A172 (cell line): ENCODE data around the gene AMBRA1. TPM values are rescaled to one million over a fixed set of nuclear protein-coding genes. Genes with fewer than 3 reads are reported as not detected.

Source experiments
- DNase-seq: peaks from one replicate; pipeline ENCODE4 v3.0.0-alpha.2; 2015; ENCODE audit warnings: low spot score
- total RNA-seq: library from RNA; depleted of rRNA; stranded (reverse); fragments of >200 nt; shearing (Covaris generic); gene quantifications from 2 replicates; pipeline ENCODE4 v1.2.3, GENCODE V29; 2014

Gene AMBRA1
- total RNA-seq, 1 experiment from 2014 or later = 44.3 TPM

DNA sequence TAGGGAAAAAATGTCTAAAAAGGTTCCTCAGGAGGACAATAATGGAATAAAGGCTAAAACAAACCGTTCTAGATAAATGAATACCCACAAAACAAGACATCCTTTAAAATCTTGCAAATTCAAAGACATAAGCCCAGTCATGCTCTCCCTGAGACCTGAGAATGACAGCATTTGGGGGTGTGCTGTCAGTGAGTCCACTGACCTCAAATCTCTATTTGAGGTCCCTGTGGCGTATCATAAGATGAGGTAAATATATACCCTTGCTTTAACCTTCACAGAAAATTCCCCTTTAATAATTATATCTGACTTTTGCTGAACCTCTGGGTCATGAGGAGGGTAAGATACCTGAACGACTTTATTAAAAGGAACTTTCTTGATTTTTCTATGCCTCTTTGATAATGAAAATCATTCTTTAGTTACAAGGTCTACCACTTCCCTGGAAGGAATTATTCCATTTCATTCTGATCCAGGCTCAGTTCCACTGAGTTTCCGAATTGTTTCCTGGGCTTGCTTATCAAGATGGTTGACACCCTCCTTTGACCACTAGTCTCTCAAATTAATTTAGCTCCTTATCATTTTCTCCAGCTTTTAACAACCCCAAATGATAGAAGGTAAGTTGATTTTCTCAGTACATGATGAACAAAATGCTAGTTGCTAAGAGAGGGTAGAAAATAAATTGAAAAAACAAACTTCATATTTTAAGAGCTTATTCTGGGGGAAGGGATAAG, 148.5 kb downstream of the AMBRA1 start:
- DNase-seq = no peak

GRCh38 chr11:46444305-46444704, 149.5 kb downstream of the AMBRA1 start:
- no peak for DNase-seq

GRCh38 chr11:46438211-46438610, 155.6 kb downstream of the AMBRA1 start:
- DNase-seq = no peak

GRCh38 chr11:46437122-46437689, 156.6 kb downstream of the AMBRA1 start:
- DNase-seq = no peak

DNA sequence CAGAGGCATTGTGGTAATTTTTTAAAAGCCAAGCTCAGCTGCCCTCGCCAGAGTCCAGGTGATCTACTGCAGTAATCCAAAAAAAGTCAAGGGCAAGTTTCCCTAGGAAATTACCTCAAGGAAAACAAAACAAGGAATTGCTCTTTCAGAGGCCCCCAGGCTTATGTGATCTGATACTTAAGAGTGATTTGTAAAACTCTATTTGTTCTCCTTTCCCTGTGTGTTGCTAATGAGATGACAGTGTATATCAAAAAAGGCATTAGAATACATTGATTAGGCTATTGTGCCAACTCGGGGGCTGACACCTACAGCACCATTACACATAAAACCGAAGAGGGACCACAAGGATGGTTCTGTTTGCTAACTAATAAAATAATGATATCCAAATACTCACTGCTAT, 157.7 kb downstream of the AMBRA1 start:
- no peak for DNase-seq

DNA sequence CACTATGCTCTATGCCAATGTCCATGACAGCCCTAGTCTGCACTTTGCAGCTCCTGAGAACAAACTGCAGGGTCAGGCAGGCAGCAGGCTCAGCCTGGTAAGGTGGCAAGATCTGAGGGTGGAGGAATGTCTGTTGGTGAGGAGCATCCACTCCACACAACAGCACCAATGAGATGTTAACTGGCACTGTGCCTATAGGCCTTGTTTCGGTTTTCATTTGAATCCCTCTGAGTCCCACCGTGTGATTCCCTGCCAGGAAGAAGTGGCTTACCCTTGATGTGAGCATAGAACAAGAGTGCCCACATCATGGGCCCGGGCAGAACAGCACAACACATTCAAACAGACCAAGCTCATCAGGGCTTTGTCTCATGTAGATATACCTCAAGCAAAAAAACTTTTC, 158.1 kb downstream of the AMBRA1 start:
- no peak for DNase-seq

- no peak for DNase-seq
These were observed 162.6 kb downstream of the AMBRA1 start for GRCh38 chr11:46431211-46431610.

DNA sequence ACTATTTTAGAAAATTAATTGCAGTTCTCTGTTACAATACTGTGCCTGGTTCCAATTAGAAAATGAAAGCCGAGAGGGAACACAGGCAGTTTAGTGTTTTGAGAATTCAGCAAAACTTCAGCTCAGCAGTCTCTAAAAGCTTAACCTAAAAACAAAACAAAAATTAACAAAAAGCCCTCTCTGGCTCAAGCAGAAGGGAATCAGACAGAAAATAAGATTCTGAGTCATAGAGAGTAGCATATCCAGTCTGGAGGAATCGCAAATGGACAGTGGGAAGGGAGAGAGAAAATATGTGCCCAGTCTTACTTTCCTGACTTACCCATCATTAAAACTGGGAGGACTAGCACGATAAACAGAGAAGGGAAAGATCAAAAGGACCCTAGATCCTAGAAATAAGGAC, 164.1 kb downstream of the AMBRA1 start:
- no peak for DNase-seq

DNA sequence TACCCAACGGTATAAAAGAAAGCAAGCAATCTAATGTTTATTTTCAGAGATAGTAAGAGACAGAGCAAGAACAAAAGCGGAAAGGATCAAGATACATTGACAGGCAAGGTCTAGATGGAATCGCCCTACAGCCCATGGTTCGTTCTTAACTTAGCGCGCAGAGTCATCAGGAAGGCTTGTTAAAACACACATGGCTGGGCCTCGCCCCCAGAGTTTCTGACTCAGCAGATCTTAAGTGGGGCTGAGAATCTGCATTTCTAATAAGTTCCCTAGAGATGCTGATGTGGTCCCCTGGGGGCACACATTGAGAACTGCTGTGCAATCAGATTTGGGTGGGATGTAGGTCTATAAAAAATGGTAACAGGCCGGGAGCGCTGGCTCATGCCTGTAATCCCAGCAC, 166.5 kb downstream of the AMBRA1 start:
- DNase-seq = no peak

- DNase-seq = no peak
These were observed 167.4 kb downstream of the AMBRA1 start for GRCh38 chr11:46426233-46426991.

GRCh38 chr11:46422588-46422987, 171.2 kb downstream of the AMBRA1 start:
- DNase-seq = no peak

GRCh38 chr11:46421257-46421880, 172.5 kb downstream of the AMBRA1 start:
- DNase-seq = no peak

DNA sequence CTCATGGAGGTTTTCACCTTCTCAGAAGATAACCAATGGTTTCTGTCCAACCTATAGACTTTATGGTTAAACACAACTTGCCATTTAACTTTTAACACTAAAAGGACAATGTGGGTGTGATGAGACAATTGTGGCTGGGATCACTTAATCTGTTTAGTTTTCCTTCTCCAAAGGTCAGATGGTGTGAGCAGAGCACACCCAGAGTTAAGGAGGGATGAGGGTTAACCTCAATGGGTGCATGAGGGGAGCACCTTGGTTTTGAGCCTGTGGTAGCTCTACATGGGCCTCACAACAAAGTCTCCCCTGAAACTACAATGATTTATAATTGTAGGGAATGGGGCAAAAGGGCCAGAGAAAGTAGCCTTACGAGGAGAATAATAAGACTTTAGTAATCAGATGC, 173.3 kb downstream of the AMBRA1 start:
- no peak for DNase-seq

- DNase-seq = no peak
These were observed 175.1 kb downstream of the AMBRA1 start for GRCh38 chr11:46418751-46419150.

DNA sequence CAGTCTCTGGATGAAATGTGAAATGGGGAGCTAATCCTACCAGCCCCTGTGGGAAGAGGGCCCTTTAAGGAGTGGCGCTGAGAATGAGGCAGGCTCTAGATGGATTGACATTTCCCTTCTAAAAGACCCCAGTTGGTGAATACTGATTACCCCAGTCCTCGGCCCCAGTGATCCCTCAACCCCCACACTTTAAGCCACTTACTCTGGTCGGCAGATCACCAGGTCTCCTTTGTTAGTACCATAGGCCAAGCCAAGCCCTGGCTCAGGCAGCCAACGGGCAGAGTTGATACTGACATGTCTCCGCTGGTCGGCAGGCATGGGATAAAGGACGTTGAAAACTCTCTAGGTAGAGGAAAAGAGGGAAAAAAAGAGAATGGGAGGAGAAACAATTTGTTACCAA, 176.1 kb downstream of the AMBRA1 start:
- DNase-seq = no peak

- no peak for DNase-seq
These were observed 178.9 kb downstream of the AMBRA1 start for GRCh38 chr11:46414879-46415278.

GRCh38 chr11:46414466-46414796, 179.4 kb downstream of the AMBRA1 start:
- DNase-seq = no peak

- DNase-seq = no peak
These were observed 179.9 kb downstream of the AMBRA1 start for GRCh38 chr11:46413760-46414465.

GRCh38 chr11:46410021-46410420, 183.8 kb downstream of the AMBRA1 start:
- no peak for DNase-seq

GRCh38 chr11:46408407-46408986, 185.3 kb downstream of the AMBRA1 start:
- DNase-seq = no peak

GRCh38 chr11:46407635-46408034, 186.2 kb downstream of the AMBRA1 start:
- DNase-seq = no peak
